Measurements from ENCODE around the gene CDKAL1.

The CDKAL1 gene

GRCh38 chr6:21163110-21163837 is 629.0 kb downstream of the CDKAL1 start:
- TF ChIP-seq, protein P1, sequence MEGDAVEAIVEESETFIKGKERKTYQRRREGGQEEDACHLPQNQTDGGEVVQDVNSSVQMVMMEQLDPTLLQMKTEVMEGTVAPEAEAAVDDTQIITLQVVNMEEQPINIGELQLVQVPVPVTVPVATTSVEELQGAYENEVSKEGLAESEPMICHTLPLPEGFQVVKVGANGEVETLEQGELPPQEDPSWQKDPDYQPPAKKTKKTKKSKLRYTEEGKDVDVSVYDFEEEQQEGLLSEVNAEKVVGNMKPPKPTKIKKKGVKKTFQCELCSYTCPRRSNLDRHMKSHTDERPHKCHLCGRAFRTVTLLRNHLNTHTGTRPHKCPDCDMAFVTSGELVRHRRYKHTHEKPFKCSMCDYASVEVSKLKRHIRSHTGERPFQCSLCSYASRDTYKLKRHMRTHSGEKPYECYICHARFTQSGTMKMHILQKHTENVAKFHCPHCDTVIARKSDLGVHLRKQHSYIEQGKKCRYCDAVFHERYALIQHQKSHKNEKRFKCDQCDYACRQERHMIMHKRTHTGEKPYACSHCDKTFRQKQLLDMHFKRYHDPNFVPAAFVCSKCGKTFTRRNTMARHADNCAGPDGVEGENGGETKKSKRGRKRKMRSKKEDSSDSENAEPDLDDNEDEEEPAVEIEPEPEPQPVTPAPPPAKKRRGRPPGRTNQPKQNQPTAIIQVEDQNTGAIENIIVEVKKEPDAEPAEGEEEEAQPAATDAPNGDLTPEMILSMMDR (IDR thresholded peaks at IDR 0.05; ENCODE audit: insufficient read depth, low read length, missing control alignments), result no peak
- peak; percentile 57 for DNase-seq (ENCODE audit: low read depth, low spot score)
- CTCF ChIA-PET, result no interaction called here
- POLR2A ChIA-PET, result no interaction called here
- no peak overlapping the region for H3K4me3 ChIP-seq (ENCODE audit: low read depth, low read length)

- DNase-seq (ENCODE audit: low read depth, low spot score), result no peak
- POLR2A ChIA-PET, result interaction anchor here (0.6 kb wide), 1 partner anchor 490 kb away, joined by 3 read pairs; no protein-coding TSS in a partner anchor
- CTCF ChIA-PET, result interaction anchor here (1.1 kb wide), 1 partner anchor 19 kb away, joined by 5 read pairs; no protein-coding TSS in a partner anchor
- TF ChIP-seq, protein P1 (IDR thresholded peaks at IDR 0.05; ENCODE audit: insufficient read depth, low read length, missing control alignments), result no peak
- no peak overlapping the region for H3K4me3 ChIP-seq (ENCODE audit: low read depth, low read length)
Measured at GRCh38 chr6:21163838-21164180, 629.6 kb downstream of the CDKAL1 start.

DNA sequence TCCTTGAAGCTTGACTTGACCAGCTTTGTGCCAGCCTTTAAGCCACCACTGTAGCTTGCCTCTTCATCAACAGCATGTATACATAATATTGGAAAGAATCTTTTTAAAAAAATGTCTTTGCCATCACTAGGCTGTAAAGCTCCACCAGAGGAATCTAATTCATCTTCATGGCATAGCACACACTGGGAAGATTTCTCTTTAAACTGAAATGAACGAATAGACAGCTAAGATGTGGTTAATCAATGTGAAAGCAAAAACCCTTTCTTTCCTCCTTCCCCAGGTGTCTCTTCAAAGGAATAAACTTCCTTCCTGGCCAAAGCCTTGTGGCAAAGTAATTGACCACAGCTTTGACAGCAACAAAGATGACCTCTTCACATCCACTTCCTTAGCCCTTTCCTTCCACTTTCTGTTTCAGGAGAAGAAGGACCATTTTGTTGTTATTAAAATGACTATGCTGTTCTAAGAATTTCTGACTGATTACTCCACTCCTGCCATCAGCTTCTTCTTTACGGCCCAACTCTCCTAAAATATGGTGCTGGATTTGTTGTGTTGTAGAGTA is 630.6 kb downstream of the CDKAL1 start:
- ChIA-PET CTCF (interaction anchor here (1.1 kb wide), 1 partner anchor 18 kb away, joined by 5 read pairs; no protein-coding TSS in a partner anchor), POLR2A (no interaction called here)
- TF ChIP-seq, protein P1 (IDR thresholded peaks at IDR 0.05; ENCODE audit: insufficient read depth, low read length, missing control alignments), result no peak
- DNase-seq (ENCODE audit: low read depth, low spot score), result no peak
- H3K4me3 ChIP-seq (ENCODE audit: low read depth, low read length), result no peak overlapping the region

GRCh38 chr6:21166754-21167153 is 632.5 kb downstream of the CDKAL1 start:
- no peak overlapping the region for H3K4me3 ChIP-seq (ENCODE audit: low read depth, low read length)
- ChIA-PET POLR2A (no interaction called here), CTCF (no interaction called here)
- TF ChIP-seq, protein P1 (IDR thresholded peaks at IDR 0.05; ENCODE audit: insufficient read depth, low read length, missing control alignments), result no peak
- no peak for DNase-seq (ENCODE audit: low read depth, low spot score)

GRCh38 chr6:21167790-21168189 is 633.5 kb downstream of the CDKAL1 start:
- no peak for DNase-seq (ENCODE audit: low read depth, low spot score)
- CTCF ChIA-PET, result no interaction called here
- POLR2A ChIA-PET, result no interaction called here
- no peak overlapping the region for H3K4me3 ChIP-seq (ENCODE audit: low read depth, low read length)
- TF ChIP-seq, protein P1 (IDR thresholded peaks at IDR 0.05; ENCODE audit: insufficient read depth, low read length, missing control alignments), result no peak

- H3K4me3 ChIP-seq (ENCODE audit: low read depth, low read length), result no peak overlapping the region
- POLR2A ChIA-PET, result no interaction called here
- TF ChIP-seq, protein P1 (IDR thresholded peaks at IDR 0.05; ENCODE audit: insufficient read depth, low read length, missing control alignments), result no peak
- no peak for DNase-seq (ENCODE audit: low read depth, low spot score)
- CTCF ChIA-PET, result no interaction called here
Measured at GRCh38 chr6:21171801-21172200, 637.5 kb downstream of the CDKAL1 start.
